Kidney (tissue), 14 donors: ENCODE measurements around the gene MACROD1. TPM values are rescaled to one million over a fixed set of nuclear protein-coding genes. Genes with fewer than 3 reads are reported as not detected.

Experiments
- DNase-seq, 5 donors: peaks; one replicate each; pipeline ENCODE4 v3.0.0-alpha.2; 2013 to 2020
- FAIRE-seq: peaks from 2 replicates; lab custom pipeline; 2012; peaks lifted over from hg19 to GRCh38; lab: Jason Lieb, UNC
- H3K27ac ChIP-seq, 2 donors: one replicate each; pipeline ENCODE4 v1.7.0; 2013; ENCODE audit warnings: low read depth in 2 of 2, low read length in 2 of 2, inconsistent platforms in 1 of 2
- H3K27me3 ChIP-seq: one replicate; pipeline ENCODE4 v1.7.1; 2013; ENCODE audit warnings: low read length, inconsistent platforms; ENCODE audit not compliant: control insufficient read depth, insufficient read depth
- H3K36me3 ChIP-seq, 3 donors: one replicate each; pipeline versions ENCODE4 v1.7.0 to v1.7.1; 2013; ENCODE audit warnings: low read length in 3 of 3, control low read depth in 1 of 3, inconsistent platforms in 1 of 3; ENCODE audit not compliant: insufficient read depth in 3 of 3, control insufficient read depth in 2 of 3
- H3K4me1 ChIP-seq, 3 donors: one replicate each; pipeline versions ENCODE4 v1.7.0 to v1.7.1; 2013; ENCODE audit warnings: low read length in 3 of 3, inconsistent platforms in 1 of 3, low read depth in 1 of 3; ENCODE audit not compliant: control insufficient read depth in 2 of 3, insufficient read depth in 2 of 3
- H3K4me3 ChIP-seq, 3 donors: one replicate each; pipeline versions ENCODE4 v1.7.0 to v1.8.1; 2013; ENCODE audit warnings: low read length in 3 of 3, control low read depth in 1 of 3, inconsistent platforms in 1 of 3
- H3K9ac ChIP-seq, 3 donors: one replicate each; pipeline versions ENCODE4 v1.7.0 to v1.7.1; 2013; ENCODE audit warnings: low read length in 3 of 3, control low read depth in 1 of 3, inconsistent platforms in 1 of 3
- H3K9me3 ChIP-seq, 3 donors: one replicate each; pipeline versions ENCODE4 v1.7.0 to v1.7.1; 2013; ENCODE audit warnings: low read length in 3 of 3, control low read depth in 1 of 3, inconsistent platforms in 1 of 3; ENCODE audit not compliant: control insufficient read depth in 2 of 3, insufficient read depth in 1 of 3
- intact Hi-C: fragments of 100-400 bp; cut with DNase I; formaldehyde crosslinking; loops from one replicate; pipeline ENCODE4 v1.11.1; 2022
- polyA plus RNA-seq: library from polyadenylated mRNA; stranded (reverse); fragments of 350-450 nt; fragmentation: Illumina TruSeq; extraction: RNeasy Lipid Tissue Mini Kit (QIAGEN cat#74804); gene quantifications from one replicate; pipeline ENCODE4 v1.2.3, GENCODE V29; 2014; ENCODE audit warnings: low read depth, low replicate concordance; ENCODE audit not compliant: insufficient read depth
- total RNA-seq: library from RNA; stranded (reverse); fragmentation: NEBNext Ultra II Directional; extraction: Animal tissue kit (Norgen Biotek cat#: 25700); gene quantifications from one replicate; pipeline ENCODE4 v1.2.1, GENCODE V29; 2021
- TF ChIP-seq, protein P1 (sequence below): IDR thresholded peaks from 3 replicates; pipeline ENCODE4 v1.5.1; 2012; ENCODE audit warnings: mild to moderate bottlenecking, moderate library complexity, borderline replicate concordance; ENCODE audit not compliant: insufficient read depth; ENCODE audit errors: extremely low read depth
- donor health status: control.
- donor health status: control.
- donor health status: control.
- donor health status: control.
- donor health status: control.
- donor health status: DM: yes; HTN: yes; CAD: no.
- donor health status: Normal renal cell carcinoma (clear cell type).

MACROD1 gene
- total and polyA plus RNA-seq, 2 donors from 2014 or later = 27.8 to 176 TPM

DNA sequence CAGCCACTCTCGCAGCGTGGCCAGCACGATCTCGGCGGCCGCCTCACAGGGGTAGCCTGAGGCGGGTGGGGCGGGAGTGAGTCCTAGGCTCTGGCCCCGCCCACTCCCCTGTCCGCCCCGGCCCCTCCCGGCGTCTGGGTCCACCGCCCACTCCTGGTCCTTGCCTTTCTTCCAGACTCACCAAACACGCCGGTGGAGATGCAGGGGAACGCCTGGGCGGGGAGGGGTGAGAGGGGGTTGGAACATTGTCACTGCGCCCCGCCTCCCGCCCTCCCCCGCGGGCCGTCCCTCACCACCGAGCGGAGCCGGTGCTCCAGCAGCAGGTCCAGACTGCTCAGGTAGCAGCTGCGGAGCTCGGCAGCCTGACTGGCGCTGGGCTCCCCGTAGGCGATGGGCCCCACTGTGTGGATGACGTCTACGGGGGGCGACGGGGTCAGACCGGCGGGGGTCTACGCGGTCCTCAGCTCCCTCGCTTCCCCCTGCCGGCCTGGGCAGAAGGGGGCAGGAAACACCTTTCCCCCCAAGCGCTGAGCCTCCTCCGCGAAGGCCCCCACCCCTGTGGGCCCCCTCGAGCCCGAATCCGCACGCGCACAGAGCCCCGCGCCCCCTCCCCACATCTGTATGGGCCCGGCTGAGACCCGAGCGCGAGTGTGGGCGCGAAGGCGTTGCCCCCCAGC lies 166.4 kb downstream of the MACROD1 start:
- no peak for FAIRE-seq
- TF ChIP-seq, protein P1, sequence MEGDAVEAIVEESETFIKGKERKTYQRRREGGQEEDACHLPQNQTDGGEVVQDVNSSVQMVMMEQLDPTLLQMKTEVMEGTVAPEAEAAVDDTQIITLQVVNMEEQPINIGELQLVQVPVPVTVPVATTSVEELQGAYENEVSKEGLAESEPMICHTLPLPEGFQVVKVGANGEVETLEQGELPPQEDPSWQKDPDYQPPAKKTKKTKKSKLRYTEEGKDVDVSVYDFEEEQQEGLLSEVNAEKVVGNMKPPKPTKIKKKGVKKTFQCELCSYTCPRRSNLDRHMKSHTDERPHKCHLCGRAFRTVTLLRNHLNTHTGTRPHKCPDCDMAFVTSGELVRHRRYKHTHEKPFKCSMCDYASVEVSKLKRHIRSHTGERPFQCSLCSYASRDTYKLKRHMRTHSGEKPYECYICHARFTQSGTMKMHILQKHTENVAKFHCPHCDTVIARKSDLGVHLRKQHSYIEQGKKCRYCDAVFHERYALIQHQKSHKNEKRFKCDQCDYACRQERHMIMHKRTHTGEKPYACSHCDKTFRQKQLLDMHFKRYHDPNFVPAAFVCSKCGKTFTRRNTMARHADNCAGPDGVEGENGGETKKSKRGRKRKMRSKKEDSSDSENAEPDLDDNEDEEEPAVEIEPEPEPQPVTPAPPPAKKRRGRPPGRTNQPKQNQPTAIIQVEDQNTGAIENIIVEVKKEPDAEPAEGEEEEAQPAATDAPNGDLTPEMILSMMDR = peak; percentile 2
- H3K9ac ChIP-seq = no peak overlapping the region

GRCh38 chr11:63998558-63999348 lies 167.2 kb downstream of the MACROD1 start:
- FAIRE-seq (no peak), DNase-seq (peak in 4 of 5 donors; percentile 30 to 76 (median 64))
- no peak overlapping the region for H3K4me3 ChIP-seq
- peaks cover 0 to 8% (median 7%) of the 10 kb centered on the region in 3 donors for H3K36me3 ChIP-seq
- H3K9me3 ChIP-seq = no peaks in the 10 kb centered on the region
- no peaks in the 10 kb centered on the region for H3K27me3 ChIP-seq
- TF ChIP-seq, protein P1 = peak; percentile 2
- H3K9ac ChIP-seq = no peak overlapping the region
- peak overlapping the region in 1 of 2 donors; percentile 7 for H3K27ac ChIP-seq
- H3K4me1 ChIP-seq = peaks cover 0 to 24% (median 0%) of the 10 kb centered on the region in 3 donors
- intact Hi-C loops = no loop called here

More for the DNA sequence above, 166.4 kb downstream of the MACROD1 start:
- Histone ChIP-seq H3K4me3 (no peak overlapping the region), H3K27me3 (no peaks in the 10 kb centered on the region), H3K4me1 (peaks cover 0 to 29% (median 0%) of the 10 kb centered on the region in 3 donors), H3K36me3 (peaks cover 0 to 8% (median 7%) of the 10 kb centered on the region in 3 donors), H3K27ac (no peak overlapping the region), H3K9me3 (no peaks in the 10 kb centered on the region)
- peak; percentile 82 to 94 (median 89) for DNase-seq
- intact Hi-C loops = no loop called here

GRCh38 chr11:63997801-63998337 lies 168.0 kb downstream of the MACROD1 start:
- Histone ChIP-seq H3K9ac (no peak overlapping the region), H3K4me3 (no peak overlapping the region), H3K27me3 (no peaks in the 10 kb centered on the region), H3K36me3 (peaks cover 0 to 8% (median 7%) of the 10 kb centered on the region in 3 donors), H3K9me3 (no peaks in the 10 kb centered on the region), H3K27ac (no peak overlapping the region), H3K4me1 (peaks cover 0 to 21% (median 0%) of the 10 kb centered on the region in 3 donors)
- TF ChIP-seq, protein P1 = no peak
- DNase-seq = peak in 1 of 5 donors; percentile 60
- intact Hi-C loops = no loop called here
- no peak for FAIRE-seq
